OCI-LY1 (cell line): ENCODE data around the gene C11orf65.

ENCODE experiments used
- EZH2 ChIP-seq: fragments of 200-600 bp; sonication (generic), shearing (Covaris generic); IDR thresholded peaks from 2 replicates; pipeline ENCODE4 v1.8.0; 2017; ENCODE audit warnings: borderline replicate concordance, mixed run types, mild to moderate bottlenecking, antibody characterized with exemption, low read length, moderate library complexity, mixed read lengths
- TF ChIP-seq, protein P1 (sequence below): fragments of 200-600 bp; sonication (generic), shearing (Covaris generic); IDR thresholded peaks from 2 replicates; pipeline ENCODE4 v1.5.1; 2017; ENCODE audit warnings: mild to moderate bottlenecking, antibody characterized with exemption, low read length, moderate library complexity, mixed read lengths

DNA sequence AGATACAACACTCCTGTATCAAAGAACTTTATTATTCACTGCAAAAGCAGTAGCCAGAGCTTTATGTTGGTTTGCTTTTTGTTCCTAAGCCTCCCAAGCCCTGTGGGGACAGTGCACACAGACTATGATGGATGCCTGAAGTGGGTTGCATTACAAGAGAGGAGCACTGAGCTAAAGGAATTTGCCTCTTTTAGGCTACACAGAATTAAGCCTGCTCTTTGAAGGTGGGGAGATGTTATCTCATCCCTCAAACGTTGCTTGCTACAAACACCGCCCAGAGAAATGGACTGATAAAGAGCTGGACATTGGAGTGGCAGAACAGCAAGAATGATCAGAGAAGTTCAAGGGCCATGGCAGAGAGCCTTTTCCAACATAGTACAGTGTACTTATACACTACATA lies 33.4 kb upstream of the C11orf65 start:
- TF ChIP-seq, protein P1, sequence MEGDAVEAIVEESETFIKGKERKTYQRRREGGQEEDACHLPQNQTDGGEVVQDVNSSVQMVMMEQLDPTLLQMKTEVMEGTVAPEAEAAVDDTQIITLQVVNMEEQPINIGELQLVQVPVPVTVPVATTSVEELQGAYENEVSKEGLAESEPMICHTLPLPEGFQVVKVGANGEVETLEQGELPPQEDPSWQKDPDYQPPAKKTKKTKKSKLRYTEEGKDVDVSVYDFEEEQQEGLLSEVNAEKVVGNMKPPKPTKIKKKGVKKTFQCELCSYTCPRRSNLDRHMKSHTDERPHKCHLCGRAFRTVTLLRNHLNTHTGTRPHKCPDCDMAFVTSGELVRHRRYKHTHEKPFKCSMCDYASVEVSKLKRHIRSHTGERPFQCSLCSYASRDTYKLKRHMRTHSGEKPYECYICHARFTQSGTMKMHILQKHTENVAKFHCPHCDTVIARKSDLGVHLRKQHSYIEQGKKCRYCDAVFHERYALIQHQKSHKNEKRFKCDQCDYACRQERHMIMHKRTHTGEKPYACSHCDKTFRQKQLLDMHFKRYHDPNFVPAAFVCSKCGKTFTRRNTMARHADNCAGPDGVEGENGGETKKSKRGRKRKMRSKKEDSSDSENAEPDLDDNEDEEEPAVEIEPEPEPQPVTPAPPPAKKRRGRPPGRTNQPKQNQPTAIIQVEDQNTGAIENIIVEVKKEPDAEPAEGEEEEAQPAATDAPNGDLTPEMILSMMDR = no peak
- no peak for TF ChIP-seq EZH2
